Mesenchymal stem cell (in vitro differentiated cells and primary cell): ENCODE data around the gene DTNB.

ENCODE experiments used
- DNase-seq: peaks from one replicate; pipeline ENCODE4 v3.0.0-alpha.2; 2013
- H2AFZ ChIP-seq: one replicate; pipeline ENCODE4 v1.6.1; 2013; ENCODE audit warnings: low read depth, mild to moderate bottlenecking, control low read depth, inconsistent platforms, low read length, moderate library complexity
- H2AK5ac ChIP-seq: 2 replicates; pipeline ENCODE4 v1.6.1; 2013; ENCODE audit warnings: low read length, moderate library complexity, mild to moderate bottlenecking, inconsistent platforms; ENCODE audit not compliant: severe bottlenecking
- H2BK120ac ChIP-seq: one replicate; pipeline ENCODE4 v1.6.1; 2013; ENCODE audit warnings: low read depth, mild to moderate bottlenecking, inconsistent platforms, low read length, moderate library complexity
- H2BK12ac ChIP-seq, 2 experiments: one replicate each; pipeline ENCODE4 v1.6.1; 2013; ENCODE audit warnings: inconsistent platforms in 2 of 2, low read length in 2 of 2, mild to moderate bottlenecking in 2 of 2, moderate library complexity in 2 of 2, control low read depth in 1 of 2
- H2BK15ac ChIP-seq: one replicate; pipeline ENCODE4 v1.6.1; 2013; ENCODE audit warnings: mild to moderate bottlenecking, low read depth, inconsistent platforms; ENCODE audit not compliant: poor library complexity, severe bottlenecking
- H2BK5ac ChIP-seq: 2 replicates; pipeline ENCODE4 v1.6.1; 2013; ENCODE audit warnings: low read depth, mild to moderate bottlenecking, low read length, control low read depth, inconsistent platforms; ENCODE audit not compliant: poor library complexity, severe bottlenecking
- H3K14ac ChIP-seq, 2 experiments: one replicate each; pipeline ENCODE4 v1.6.1; 2013; ENCODE audit warnings: inconsistent platforms in 2 of 2, low read length in 2 of 2, control low read depth in 1 of 2, mild to moderate bottlenecking in 1 of 2, moderate library complexity in 1 of 2
- H3K18ac ChIP-seq, 2 experiments: one replicate each; pipeline ENCODE4 v1.6.1; 2013; ENCODE audit warnings: inconsistent platforms in 2 of 2, low read length in 2 of 2, control low read depth in 1 of 2, low read depth in 1 of 2, mild to moderate bottlenecking in 1 of 2
- H3K23ac ChIP-seq, 2 experiments: one replicate each; pipeline ENCODE4 v1.6.1; 2013; ENCODE audit warnings: inconsistent platforms in 2 of 2, low read length in 2 of 2, mild to moderate bottlenecking in 2 of 2, moderate library complexity in 2 of 2, control low read depth in 1 of 2
- H3K27ac ChIP-seq: 2 replicates; pipeline ENCODE4 v1.5.1; 2013; ENCODE audit warnings: mild to moderate bottlenecking, moderate library complexity, low read length, control low read depth, inconsistent platforms; ENCODE audit not compliant: poor library complexity, severe bottlenecking
- H3K27me3 ChIP-seq, 2 experiments: 2 replicates each; pipeline versions ENCODE4 v1.6.1 to v1.7.0; 2013; ENCODE audit warnings: low read length in 2 of 2, mild to moderate bottlenecking in 2 of 2, moderate library complexity in 2 of 2, control low read depth in 1 of 2, inconsistent platforms in 1 of 2; ENCODE audit not compliant: control insufficient read depth in 1 of 2, insufficient read depth in 1 of 2
- H3K36me3 ChIP-seq, 2 experiments: 2 replicates each; pipeline versions ENCODE4 v1.6.1 to v1.7.0; 2013; ENCODE audit warnings: low read length in 2 of 2, control low read depth in 1 of 2, inconsistent platforms in 1 of 2, low read depth in 1 of 2, mild to moderate bottlenecking in 1 of 2; ENCODE audit not compliant: insufficient read depth in 2 of 2, control insufficient read depth in 1 of 2
- H3K4ac ChIP-seq, 2 experiments: one replicate each; pipeline ENCODE4 v1.6.1; 2013; ENCODE audit warnings: inconsistent platforms in 2 of 2, low read length in 2 of 2, mild to moderate bottlenecking in 2 of 2, moderate library complexity in 2 of 2, control low read depth in 1 of 2, low read depth in 1 of 2
- H3K4me1 ChIP-seq: 2 replicates; pipeline ENCODE4 v1.6.1; 2013; ENCODE audit warnings: low read depth, low read length, control low read depth; ENCODE audit not compliant: control insufficient read depth, insufficient read depth
- H3K4me2 ChIP-seq: 2 replicates; pipeline ENCODE4 v1.6.1; 2013; ENCODE audit warnings: low read length, mild to moderate bottlenecking, inconsistent platforms; ENCODE audit not compliant: poor library complexity, severe bottlenecking
- H3K4me3 ChIP-seq, 2 experiments: 2 replicates each; pipeline versions ENCODE4 v1.5.1 to v1.7.0; 2013; ENCODE audit warnings: low read length in 2 of 2, mild to moderate bottlenecking in 2 of 2, control low read depth in 1 of 2, low read depth in 1 of 2; ENCODE audit not compliant: insufficient read depth in 1 of 2
- H3K79me1 ChIP-seq: replicated peaks from 2 replicates; pipeline ENCODE4 v1.6.1; 2013; ENCODE audit warnings: mild to moderate bottlenecking, control low read depth, low read length, inconsistent platforms; ENCODE audit not compliant: poor library complexity, severe bottlenecking
- H3K9ac ChIP-seq: 2 replicates; pipeline ENCODE4 v1.7.0; 2013; ENCODE audit warnings: mild to moderate bottlenecking, low read length, moderate library complexity
- H3K9me3 ChIP-seq: 2 replicates; pipeline ENCODE4 v1.7.0; 2013; ENCODE audit warnings: mild to moderate bottlenecking, low read length; ENCODE audit not compliant: control insufficient read depth
- H4K8ac ChIP-seq: one replicate; pipeline ENCODE4 v1.6.1; 2013; ENCODE audit warnings: inconsistent platforms, mild to moderate bottlenecking, low read length, moderate library complexity
- H4K91ac ChIP-seq: one replicate; pipeline ENCODE4 v1.6.1; 2013; ENCODE audit warnings: mild to moderate bottlenecking, low read length, inconsistent platforms
- WGBS: methylation state at CpG from one replicate; pipeline ENCODE4 v1.1.7; 2013; ENCODE audit warnings: mixed read lengths; 5-methylcytosine and 5-hydroxymethylcytosine counted together

The DTNB gene

DNA sequence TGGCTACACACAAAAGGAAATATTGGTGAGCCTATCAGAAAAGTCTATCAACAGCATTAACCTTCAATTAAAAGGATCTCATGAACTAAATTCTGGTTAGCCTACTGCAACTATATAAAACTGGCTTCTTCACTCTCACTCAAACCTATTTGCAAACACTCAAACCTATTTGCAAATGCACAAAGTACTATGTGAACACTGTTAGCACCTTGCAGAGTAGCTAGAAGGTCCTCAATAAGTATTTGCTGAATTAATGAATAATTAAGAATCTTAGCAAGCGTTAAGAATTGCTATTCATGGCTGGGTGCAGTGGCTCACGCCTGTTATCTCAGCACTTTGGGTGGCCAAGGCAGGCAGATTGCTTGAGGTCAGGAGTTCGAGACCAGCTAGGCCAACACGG lies 150.3 kb downstream of the DTNB start:
- WGBS, result 96% methylated on average over 4 of the region's 4 CpGs
- no peak overlapping the region for H2AFZ ChIP-seq
- no peak overlapping the region for H2BK120ac ChIP-seq
- peaks cover 2% of the 10 kb centered on the region for H3K4me1 ChIP-seq
- H3K18ac ChIP-seq, result no peak overlapping the region
- no peak overlapping the region for H3K4ac ChIP-seq
- H4K8ac ChIP-seq, result no peak overlapping the region
- no peak overlapping the region for H3K4me3 ChIP-seq
- no peak overlapping the region for H4K91ac ChIP-seq
- no peak overlapping the region for H3K23ac ChIP-seq
- DNase-seq, result no peak
- H2BK12ac ChIP-seq, result no peak overlapping the region
- H2BK15ac ChIP-seq, result no peak overlapping the region
- H3K79me1 ChIP-seq, result no peaks in the 10 kb centered on the region
- H3K36me3 ChIP-seq, result no peaks in the 10 kb centered on the region
- no peak overlapping the region for H2BK5ac ChIP-seq
- no peak overlapping the region for H3K9ac ChIP-seq
- H2AK5ac ChIP-seq, result no peak overlapping the region
- no peaks in the 10 kb centered on the region for H3K9me3 ChIP-seq
- no peak overlapping the region for H3K14ac ChIP-seq
- H3K27ac ChIP-seq, result no peak overlapping the region
- no peaks in the 10 kb centered on the region for H3K27me3 ChIP-seq
- H3K4me2 ChIP-seq, result no peak overlapping the region

GRCh38 chr2:25521665-25522387 lies 151.6 kb downstream of the DTNB start:
- H2AK5ac ChIP-seq, result no peak overlapping the region
- peak; percentile 84 for DNase-seq
- no peaks in the 10 kb centered on the region for H3K27me3 ChIP-seq
- H3K23ac ChIP-seq, result no peak overlapping the region
- H4K8ac ChIP-seq, result no peak overlapping the region
- H3K9ac ChIP-seq, result peak overlapping the region; percentile 86
- no peak overlapping the region for H2BK120ac ChIP-seq
- no peak overlapping the region for H3K27ac ChIP-seq
- H3K4me2 ChIP-seq, result no peak overlapping the region
- H3K4me3 ChIP-seq, result peak overlapping the region in 1 of 2 experiments; percentile 71
- no peak overlapping the region for H3K18ac ChIP-seq
- H3K79me1 ChIP-seq, result no peaks in the 10 kb centered on the region
- 59% methylated on average over 4 of the region's 10 CpGs for WGBS
- H3K4me1 ChIP-seq, result no peaks in the 10 kb centered on the region
- H3K4ac ChIP-seq, result no peak overlapping the region
- no peaks in the 10 kb centered on the region for H3K9me3 ChIP-seq
- no peak overlapping the region for H2BK15ac ChIP-seq
- no peak overlapping the region for H3K14ac ChIP-seq
- H3K36me3 ChIP-seq, result no peaks in the 10 kb centered on the region
- no peak overlapping the region for H4K91ac ChIP-seq
- H2AFZ ChIP-seq, result no peak overlapping the region
- H2BK5ac ChIP-seq, result no peak overlapping the region
- no peak overlapping the region for H2BK12ac ChIP-seq

DNA sequence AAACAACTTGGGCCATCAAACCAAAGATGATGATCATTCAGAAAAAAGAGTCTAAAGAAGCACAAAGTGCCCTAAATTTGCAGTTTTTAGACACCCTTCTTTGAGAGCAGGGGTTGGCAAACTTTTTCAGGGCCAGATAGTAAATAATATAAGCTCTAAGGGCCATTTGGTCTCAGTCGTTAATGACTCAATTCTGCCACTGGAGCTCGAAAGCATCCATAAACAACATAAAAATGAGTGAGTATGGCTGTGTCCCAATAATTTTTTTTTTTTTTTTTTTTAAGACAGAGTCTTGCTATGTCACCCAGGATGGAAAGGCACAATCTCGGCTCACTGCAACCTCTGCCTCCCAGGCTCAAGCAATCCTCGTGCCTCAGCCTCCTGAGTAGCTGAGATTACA lies 152.3 kb downstream of the DTNB start:
- WGBS, result 77% methylated on average over 2 of the region's 4 CpGs
- H2BK12ac ChIP-seq, result no peak overlapping the region
- H3K9me3 ChIP-seq, result no peaks in the 10 kb centered on the region
- no peaks in the 10 kb centered on the region for H3K36me3 ChIP-seq
- no peak overlapping the region for H3K14ac ChIP-seq
- no peak overlapping the region for H2BK120ac ChIP-seq
- H3K23ac ChIP-seq, result no peak overlapping the region
- H3K4me3 ChIP-seq, result no peak overlapping the region
- no peak overlapping the region for H3K18ac ChIP-seq
- DNase-seq, result peak; percentile 54
- H2AFZ ChIP-seq, result no peak overlapping the region
- no peaks in the 10 kb centered on the region for H3K79me1 ChIP-seq
- no peak overlapping the region for H2BK5ac ChIP-seq
- no peaks in the 10 kb centered on the region for H3K4me1 ChIP-seq
- no peaks in the 10 kb centered on the region for H3K27me3 ChIP-seq
- no peak overlapping the region for H4K8ac ChIP-seq
- H3K9ac ChIP-seq, result no peak overlapping the region
- H4K91ac ChIP-seq, result no peak overlapping the region
- no peak overlapping the region for H2AK5ac ChIP-seq
- H3K4ac ChIP-seq, result no peak overlapping the region
- no peak overlapping the region for H2BK15ac ChIP-seq
- no peak overlapping the region for H3K4me2 ChIP-seq
- no peak overlapping the region for H3K27ac ChIP-seq

- Histone ChIP-seq H3K14ac (no peak overlapping the region), H2AK5ac (no peak overlapping the region), H3K27me3 (no peaks in the 10 kb centered on the region), H3K23ac (no peak overlapping the region), H3K4me2 (no peak overlapping the region), H3K18ac (peak overlapping the region in 1 of 2 experiments; percentile 12), H3K9ac (no peak overlapping the region), H2BK120ac (no peak overlapping the region), H2AFZ (no peak overlapping the region), H3K4me3 (no peak overlapping the region), H2BK15ac (no peak overlapping the region), H3K36me3 (no peaks in the 10 kb centered on the region), H3K27ac (no peak overlapping the region), H4K8ac (no peak overlapping the region), H3K9me3 (no peaks in the 10 kb centered on the region), H2BK12ac (no peak overlapping the region), H3K4me1 (no peaks in the 10 kb centered on the region), H3K4ac (no peak overlapping the region), H3K79me1 (no peaks in the 10 kb centered on the region), H2BK5ac (no peak overlapping the region), H4K91ac (no peak overlapping the region)
- WGBS, result 92% methylated on average over 3 of the region's 4 CpGs
- DNase-seq, result no peak
These were observed 155.7 kb downstream of the DTNB start for GRCh38 chr2:25517701-25518100.
